Iris pigment epithelial cell (primary cell): ENCODE data around the gene PDE6A.

Experiments used
- DNase-seq: peaks from one replicate; pipeline ENCODE4 v3.0.0-alpha.2; 2011; ENCODE audit warnings: low read depth

The PDE6A gene

DNA sequence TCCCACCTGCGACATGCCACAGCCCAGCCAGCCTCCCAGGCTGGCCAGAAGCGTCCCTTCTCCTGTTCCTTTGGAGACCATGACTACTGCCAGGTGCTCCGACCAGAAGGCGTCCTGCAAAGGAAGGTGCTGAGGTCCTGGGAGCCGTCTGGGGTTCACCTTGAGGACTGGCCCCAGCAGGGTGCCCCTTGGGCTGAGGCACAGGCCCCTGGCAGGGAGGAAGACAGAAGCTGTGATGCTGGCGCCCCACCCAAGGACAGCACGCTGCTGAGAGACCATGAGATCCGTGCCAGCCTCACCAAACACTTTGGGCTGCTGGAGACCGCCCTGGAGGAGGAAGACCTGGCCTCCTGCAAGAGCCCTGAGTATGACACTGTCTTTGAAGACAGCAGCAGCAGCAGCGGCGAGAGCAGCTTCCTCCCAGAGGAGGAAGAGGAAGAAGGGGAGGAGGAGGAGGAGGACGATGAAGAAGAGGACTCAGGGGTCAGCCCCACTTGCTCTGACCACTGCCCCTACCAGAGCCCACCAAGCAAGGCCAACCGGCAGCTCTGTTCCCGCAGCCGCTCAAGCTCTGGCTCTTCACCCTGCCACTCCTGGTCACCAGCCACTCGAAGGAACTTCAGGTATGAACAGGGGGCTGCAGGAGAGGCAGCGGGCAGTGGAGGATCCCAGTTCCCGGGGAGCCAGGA, 108.0 kb downstream of the PDE6A start:
- DNase-seq, result no peak

DNA sequence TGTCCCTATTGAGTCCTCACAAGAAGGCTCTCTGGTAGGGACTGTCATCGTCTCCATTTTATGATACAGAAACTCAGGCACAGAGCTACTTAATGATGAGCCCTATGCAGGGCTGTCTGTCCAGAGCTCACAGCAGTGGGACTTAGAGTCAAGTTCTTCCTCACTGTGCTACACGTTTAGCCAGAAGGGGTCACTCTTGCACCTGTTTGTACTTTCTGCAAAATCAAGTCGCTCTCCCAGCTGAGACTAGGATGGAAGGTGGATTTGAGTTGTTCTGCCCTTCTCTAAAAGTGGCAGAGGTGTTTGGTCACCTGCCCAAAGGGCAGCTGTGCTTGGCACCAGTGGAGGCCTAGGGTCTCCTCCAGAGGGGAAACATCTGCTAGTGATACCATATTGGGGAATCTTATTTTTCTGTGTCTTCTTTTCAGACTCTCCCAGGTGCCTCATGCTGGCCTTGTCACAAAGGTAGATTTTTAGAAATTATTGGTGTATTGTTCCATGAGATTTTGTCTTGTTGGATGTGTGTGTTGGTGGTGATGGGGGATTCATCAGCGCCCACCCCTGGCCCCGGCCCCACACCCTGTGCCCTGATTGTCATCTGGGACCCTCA, 110.2 kb downstream of the PDE6A start:
- DNase-seq, result peak; percentile 91

DNA sequence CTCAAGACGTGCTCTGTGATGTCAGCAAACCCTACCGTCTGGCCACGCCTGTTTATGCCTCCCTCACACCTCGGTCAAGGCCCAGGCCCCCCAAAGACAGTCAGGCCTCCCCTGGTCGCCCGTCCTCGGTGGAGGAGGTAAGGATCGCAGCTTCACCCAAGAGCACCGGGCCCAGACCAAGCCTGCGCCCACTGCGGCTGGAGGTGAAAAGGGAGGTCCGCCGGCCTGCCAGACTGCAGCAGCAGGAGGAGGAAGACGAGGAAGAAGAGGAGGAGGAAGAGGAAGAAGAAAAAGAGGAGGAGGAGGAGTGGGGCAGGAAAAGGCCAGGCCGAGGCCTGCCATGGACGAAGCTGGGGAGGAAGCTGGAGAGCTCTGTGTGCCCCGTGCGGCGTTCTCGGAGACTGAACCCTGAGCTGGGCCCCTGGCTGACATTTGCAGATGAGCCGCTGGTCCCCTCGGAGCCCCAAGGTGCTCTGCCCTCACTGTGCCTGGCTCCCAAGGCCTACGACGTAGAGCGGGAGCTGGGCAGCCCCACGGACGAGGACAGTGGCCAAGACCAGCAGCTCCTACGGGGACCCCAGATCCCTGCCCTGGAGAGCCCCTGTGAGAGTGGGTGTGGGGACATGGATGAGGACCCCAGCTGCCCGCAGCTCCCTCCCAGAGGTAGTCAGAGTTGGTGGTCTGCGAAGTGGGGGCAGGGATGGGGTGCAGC, 111.3 kb downstream of the PDE6A start:
- no peak for DNase-seq

DNA sequence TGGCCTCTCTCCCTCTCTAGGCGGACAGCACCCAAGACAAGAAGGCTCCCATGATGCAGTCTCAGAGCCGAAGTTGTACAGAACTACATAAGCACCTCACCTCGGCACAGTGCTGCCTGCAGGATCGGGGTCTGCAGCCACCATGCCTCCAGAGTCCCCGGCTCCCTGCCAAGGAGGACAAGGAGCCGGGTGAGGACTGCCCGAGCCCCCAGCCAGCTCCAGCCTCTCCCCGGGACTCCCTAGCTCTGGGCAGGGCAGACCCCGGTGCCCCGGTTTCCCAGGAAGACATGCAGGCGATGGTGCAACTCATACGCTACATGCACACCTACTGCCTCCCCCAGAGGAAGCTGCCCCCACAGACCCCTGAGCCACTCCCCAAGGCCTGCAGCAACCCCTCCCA, 112.0 kb downstream of the PDE6A start:
- DNase-seq, result no peak

DNA sequence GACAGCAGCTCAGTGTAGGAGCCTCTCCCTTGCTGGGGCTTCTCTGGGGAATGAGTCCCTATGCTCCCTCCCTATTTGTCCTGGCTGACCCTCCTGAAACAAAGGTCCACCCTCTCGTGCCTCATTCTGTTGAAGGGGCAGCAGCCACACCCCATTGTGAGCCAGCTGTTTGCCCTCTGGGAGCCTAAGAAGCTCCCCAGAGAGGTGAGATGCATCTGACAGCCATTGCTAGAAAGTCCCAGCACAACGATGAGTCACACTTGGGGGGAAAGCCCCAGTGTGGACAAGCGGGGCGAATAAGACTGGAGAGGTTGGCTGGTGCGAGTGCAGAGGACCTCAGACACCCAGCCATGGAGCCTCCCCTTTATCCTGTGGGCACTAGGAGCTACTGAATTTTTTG, 113.1 kb downstream of the PDE6A start:
- DNase-seq, result peak; percentile 71

DNA sequence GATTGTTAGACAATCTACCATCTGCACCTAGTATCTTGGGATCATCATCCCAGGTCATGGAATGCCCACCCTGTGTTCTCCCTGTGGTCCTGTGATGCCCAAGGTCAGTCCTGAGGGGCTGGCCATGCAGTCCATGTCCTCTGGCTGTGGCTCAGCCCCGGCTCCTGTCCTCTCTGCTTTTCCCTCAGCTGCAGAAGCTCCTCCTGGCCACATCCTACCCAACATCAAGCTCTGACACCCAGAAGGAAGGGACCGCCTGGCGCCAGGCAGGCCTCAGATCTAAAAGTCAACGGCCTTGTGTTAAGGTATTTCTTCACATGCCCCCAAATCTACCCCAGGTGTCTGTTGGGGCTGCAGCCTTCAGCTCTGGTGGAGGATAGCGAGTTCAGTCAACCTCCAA, 114.0 kb downstream of the PDE6A start:
- DNase-seq, result no peak

DNA sequence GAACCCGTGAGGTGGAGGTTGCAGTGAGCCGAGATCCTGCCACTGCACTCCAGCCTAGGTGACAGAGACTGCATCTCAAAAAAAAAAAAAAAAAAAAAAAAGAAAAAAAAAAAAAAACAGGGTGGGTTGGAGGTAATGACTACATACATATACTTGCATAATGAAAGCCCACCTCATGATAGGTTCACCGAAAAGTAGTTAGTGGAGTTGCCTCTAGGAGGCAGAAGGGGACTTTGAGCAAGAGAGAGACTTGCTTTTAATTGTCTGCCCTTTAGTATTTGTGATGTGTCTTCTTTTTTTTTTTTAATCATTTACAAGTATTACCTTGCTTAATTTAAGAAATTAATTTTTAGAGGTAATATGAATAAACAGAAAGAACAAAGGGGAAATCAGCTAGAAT, 114.6 kb downstream of the PDE6A start:
- no peak for DNase-seq

DNA sequence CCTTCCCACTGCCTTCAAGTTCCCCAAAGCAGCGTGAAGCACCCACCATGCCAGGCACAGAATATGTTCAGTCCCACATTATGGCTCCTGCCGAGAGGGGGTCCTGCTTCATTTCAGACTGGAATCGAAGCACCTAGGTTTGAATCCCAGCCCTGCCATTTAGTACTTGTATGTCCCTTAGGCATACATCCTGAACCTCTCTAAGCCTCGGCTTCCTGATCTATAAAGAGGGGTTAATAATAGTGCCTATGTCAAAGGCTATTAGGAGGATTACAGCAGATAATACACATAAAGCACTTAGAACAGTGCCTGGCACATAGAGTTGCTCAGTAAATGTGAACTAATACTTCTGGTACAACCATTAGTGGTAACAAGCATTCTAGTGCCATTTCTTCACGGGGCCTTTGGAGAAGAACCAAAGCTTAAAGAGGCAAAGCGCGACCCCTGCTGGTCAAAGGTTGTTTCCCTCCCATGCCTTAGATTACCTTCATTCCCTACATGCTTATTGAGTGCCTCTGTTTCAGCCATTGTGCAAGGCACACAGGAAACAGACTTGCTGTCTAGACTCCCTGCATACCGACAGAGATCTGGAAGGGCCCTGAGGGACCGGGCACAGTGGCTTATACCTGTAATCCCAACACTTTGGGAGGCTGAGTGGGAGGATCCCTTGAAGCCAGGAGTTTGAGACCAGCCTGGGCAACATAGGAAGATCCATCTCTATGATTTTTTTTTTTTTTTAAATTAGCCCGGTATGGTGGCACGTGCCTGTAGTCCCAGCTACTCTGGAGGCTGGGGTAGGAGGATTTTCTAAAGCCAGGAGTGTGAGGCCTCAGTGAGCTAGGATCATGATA, 116.2 kb downstream of the PDE6A start:
- DNase-seq, result peak; percentile 95

DNA sequence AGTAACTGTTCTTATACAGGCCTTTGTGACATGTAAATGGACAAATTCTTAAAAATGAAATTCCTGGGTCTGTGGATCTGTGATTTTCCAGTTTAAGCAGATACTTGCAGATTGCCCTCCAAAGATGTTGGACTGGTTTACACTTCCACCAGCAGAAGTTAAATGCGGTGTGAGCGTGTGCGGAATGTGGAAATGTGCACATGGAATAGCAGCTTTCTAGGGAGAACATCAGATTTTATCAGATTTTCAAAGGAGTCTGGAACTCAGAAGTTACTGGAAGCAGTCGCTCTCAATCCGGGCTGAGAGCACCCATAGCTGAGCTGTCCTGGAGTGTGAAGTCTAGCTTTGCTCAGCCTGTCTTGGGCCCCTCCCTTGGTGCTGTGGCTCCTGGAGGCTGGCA, 117.0 kb downstream of the PDE6A start:
- no peak for DNase-seq

DNA sequence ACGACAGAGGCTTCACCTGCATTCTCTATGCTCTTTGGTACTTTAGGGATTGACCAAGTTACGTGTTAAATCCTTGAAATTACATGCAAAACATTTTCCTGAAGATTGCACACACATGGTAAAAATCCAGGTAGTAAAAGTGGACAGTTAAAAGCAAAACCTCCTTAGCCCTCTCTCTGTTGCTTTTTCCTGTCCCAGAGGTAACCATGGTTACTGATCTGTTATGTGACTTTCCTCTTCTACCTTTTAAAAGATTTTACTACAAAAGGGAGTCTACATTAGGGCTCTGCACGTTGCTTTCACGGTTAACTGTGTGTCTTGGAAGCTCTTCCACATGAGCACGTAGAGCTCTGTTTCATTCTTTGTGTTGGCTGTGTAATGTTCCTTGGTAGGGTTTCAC, 117.5 kb downstream of the PDE6A start:
- DNase-seq, result no peak

DNA sequence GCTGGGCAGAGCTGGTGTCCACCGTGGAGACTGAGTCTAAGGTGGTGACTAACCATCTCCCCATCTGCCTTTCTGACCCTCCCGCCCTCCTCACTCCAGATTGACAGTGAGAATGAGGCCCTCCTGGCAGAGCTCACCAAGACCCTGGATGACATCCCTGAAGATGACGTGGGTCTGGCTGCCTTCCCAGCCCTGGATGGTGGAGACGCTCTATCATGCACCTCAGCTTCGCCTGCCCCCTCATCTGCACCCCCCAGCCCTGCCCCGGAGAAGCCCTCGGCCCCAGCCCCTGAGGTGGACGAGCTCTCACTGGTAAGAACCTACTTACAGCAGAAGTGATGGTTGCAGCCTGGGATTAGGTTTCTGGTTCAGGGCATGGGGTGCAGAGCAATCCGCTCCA, 118.0 kb downstream of the PDE6A start:
- peak; percentile 12 for DNase-seq

DNA sequence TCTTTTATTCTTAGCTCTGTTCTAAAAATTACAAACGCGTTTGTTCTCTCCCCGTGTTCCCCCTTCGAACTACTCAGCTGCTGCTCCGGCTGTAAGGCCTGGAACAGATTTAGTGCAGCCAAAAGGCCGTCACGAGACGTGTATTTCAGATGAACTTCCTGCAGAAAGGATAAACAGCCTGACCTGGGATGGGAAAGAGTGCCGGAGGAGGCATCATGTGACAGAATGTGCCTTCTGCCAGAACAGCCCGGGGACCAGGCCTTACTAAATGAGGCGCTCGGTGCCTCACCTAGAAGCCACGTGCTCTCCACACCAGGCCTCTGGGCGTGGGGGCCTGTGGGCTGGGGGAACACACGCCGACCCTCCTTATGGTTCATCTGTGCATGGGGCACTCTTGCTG, 119.7 kb downstream of the PDE6A start:
- no peak for DNase-seq

DNA sequence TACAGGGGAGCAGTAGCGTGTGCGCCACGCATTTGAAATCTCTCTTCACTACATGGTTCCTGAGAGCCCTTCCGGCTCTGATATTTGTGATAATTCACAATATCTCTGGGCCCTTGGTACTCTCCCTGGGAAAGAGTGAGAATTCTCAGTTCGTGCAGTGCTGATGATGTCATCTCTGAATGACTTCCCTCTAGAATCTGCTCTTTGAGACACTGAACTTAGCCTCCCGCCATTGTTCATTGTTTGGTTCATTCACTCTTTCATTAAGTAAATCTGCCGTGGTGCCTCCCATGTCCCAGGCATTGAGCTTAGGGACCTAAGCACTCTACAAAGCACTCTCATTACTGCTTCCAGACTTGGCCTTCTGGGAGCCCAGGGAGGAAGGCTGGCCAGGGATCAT, 120.5 kb downstream of the PDE6A start:
- DNase-seq, result no peak

DNA sequence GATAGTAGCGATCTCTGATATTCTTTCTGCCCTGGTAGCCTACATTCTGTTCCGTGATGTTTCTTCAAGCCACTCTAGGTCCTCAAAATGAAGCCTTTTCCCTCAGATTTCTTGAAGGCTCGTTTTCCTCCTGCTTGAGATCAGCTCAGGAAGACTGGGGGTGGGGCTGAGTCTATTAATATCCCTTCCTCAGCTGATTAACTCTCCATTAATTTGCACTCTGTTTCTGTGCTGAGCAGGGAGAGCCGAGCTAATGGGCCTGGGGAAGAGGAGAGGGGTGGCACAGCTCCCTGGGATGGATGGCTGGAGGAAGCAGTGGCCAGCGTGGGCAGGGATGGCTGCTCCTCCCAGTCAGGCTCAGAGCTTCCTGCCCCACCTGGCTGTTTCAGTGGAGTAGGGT, 121.2 kb downstream of the PDE6A start:
- no peak for DNase-seq

DNA sequence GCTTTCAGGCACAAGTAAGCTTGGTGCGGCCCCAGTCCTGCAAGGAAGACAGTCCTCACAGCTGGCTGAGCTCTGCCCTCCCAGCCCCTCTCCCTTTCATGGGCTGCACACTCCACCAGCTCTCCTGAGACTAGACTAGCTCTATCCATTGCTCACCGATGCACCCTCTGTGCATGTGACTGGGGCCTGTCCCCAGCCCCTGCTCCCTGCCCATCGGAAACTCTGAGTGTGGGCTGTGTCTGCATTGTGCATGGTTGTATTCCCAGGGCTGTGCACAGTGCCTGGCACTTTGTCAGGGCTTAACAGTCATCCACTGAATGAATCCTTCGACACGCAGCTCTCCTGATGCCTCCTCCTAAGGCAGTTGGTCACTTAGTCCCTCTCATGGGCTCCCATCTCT, 122.3 kb downstream of the PDE6A start:
- no peak for DNase-seq

DNA sequence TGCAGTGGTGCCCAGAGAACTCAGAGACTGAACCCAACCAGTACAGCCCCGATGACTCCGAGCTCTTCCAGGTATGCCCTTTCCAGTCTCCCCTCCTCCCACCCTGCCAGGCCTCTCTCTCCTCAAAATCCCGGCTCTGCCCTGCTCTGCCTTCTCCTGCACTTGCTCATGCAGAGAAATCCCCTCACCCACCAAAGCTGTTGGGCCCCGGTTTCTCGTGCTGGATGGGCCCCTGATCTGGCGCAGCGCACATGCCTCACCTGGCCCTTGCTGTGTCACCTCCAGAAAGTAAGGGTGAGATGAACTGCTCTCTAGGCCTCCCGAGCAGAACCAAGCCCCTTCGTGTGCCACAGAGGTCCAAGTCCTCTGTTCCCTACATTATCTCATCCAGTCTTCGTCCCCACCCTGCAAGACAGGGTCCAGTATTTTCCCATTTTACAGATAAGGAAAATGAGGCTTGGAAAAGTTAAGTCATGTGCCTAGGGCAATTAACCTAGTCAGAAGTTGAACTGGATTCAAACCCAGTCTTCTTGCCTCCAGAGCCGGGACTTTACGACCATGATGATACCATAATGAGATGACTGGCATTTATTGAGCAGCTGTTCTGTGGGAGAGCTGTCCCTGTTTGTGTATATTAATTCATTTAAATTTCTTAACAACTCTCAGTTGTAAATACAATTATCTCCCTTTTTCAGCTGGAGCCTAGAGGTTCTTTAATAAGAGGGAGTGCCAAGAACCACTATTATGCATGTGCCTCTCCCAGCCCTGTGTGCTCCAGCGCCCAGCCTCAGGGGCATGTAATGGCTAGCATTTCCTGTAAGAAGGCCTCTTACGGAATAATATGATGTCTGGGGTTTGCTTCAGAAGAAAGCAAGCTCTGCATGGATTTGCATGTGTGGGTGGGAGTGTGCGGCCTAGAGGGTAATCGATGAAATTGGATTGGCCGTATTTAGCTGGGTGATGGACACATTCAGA, 123.8 kb downstream of the PDE6A start:
- DNase-seq, result no peak

DNA sequence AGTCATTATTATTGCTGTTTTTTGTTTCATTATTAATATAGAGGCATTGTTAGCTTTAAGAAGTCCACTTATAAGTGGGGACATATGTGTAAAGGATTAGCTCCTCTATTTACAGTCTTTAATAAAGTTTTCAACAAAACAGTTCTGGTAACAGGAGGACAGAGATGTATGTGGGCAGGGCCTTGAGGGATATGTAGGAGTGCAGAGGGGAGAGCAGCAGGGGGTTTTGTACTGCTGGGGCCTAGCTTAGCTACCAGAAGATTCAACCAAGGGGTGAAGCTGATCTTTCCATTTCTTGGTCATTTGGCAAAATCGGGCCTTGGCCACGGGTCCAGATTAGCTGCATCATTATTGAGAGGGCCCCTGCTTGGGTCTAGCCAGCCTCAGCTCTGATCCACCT, 124.6 kb downstream of the PDE6A start:
- no peak for DNase-seq

DNA sequence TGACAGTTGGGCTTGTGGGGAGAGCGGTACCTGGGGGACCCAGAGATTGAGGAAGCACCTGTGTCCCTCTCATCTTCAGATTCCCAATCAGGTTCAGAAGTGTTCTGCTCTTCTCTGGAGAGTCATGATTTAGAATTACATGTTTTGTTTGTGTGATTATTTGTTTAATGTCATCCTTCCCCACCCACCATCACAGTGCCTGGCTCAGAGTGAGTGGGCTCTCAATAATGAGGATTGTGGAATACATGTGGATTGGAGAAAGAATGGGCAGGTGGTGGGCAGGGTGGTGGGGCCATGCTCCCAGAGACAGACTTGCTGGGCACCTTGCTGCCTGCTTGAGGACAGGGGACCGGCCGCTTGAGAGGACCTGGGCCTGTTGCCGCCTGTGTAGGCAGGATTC, 126.5 kb downstream of the PDE6A start:
- no peak for DNase-seq

DNA sequence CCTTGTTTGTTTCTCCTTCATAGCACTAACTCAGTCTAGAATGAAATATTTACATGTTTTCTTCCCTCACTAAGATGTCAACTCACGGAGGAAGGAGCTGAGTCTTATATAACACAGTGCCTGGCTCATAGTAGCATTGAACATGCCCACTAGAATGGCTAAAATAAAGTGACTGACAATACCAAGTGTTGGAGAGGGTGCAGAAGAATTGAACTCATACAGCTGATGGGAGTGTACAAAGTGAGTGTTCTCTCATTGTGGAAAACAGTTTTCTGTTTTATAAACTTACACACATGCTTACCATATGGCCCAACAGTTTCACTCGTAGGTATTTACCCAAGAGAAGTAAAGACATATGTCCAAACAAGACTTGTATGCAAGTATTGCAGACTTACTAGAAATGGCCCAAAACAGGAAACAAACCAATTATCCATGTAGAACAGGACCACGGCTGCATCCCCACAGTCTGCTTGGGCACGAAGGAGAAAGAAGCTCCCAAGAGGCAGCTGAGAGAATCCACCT, 127.0 kb downstream of the PDE6A start:
- no peak for DNase-seq

DNA sequence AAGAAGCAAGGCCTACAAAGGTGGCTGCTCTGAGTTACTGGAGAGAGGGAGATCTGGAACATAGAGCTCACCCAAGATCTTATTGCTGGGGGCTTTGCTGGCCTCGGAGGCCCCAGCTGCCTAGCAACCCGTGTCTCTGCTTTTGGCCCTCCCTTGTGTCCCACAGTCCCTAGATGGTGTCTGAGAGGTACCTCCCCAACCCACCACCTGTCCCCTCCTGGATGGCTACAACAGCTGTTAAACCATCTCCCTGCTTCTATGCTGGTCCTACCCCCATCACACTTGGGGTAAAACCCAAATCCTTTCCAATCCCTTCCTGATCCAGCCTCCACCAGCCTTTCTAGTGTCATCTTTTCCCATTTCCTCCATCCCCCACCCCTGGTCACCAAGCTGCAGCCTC, 127.9 kb downstream of the PDE6A start:
- DNase-seq, result no peak

DNA sequence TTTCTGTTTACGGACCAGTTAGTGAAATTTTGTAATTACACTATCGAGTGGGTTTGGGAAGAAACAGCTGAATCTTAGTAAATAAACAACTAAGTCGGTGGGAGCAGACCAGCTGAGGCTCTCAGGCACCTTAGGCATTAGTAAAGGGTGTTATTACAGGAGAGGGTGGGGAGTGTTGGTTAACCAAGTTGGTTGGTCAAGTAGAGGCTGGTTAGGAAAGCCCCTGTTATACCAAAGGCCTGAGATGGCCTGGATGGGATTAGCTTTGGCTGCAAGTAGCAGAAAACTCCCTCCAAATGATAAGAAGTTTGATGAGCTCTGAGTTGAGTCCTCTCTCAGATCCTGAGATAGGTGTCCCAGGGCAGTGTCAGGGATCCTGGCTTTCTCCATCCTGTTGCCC, 133.1 kb downstream of the PDE6A start:
- no peak for DNase-seq
